Loucy (cell line): Measurements from ENCODE around the gene RAPGEF5.

Experiments used
- H2AFZ ChIP-seq: fragments of 200-600 bp; sonication (generic); 2 replicates; pipeline ENCODE4 v1.6.0; 2016; ENCODE audit warnings: antibody characterized with exemption, mild to moderate bottlenecking, low read length, moderate library complexity
- H3F3A ChIP-seq: fragments of 200-600 bp; 2 replicates; pipeline ENCODE4 v1.6.0; 2016; ENCODE audit warnings: antibody characterized with exemption, low read depth, mild to moderate bottlenecking
- H3K27me3 ChIP-seq: fragments of 200-600 bp; sonication (generic); 2 replicates; pipeline ENCODE4 v1.6.1; 2014; ENCODE audit warnings: low read length, mild to moderate bottlenecking; ENCODE audit not compliant: insufficient read depth, poor library complexity, severe bottlenecking
- H3K36me3 ChIP-seq: fragments of 200-600 bp; sonication (generic); 2 replicates; pipeline ENCODE4 v1.6.1; 2016; ENCODE audit warnings: low read length; ENCODE audit not compliant: insufficient read depth
- H3K4me1 ChIP-seq: fragments of 200-600 bp; sonication (generic); 2 replicates; pipeline ENCODE4 v1.5.1; 2014; ENCODE audit warnings: low read length, mild to moderate bottlenecking; ENCODE audit not compliant: insufficient read depth, poor library complexity, severe bottlenecking
- H3K4me2 ChIP-seq: fragments of 200-600 bp; sonication (generic); 2 replicates; pipeline ENCODE4 v1.6.0; 2014; ENCODE audit warnings: antibody characterized with exemption, low read length, low read depth, mild to moderate bottlenecking; ENCODE audit not compliant: poor library complexity, severe bottlenecking
- H3K4me3 ChIP-seq: fragments of 200-600 bp; sonication (generic); 2 replicates; pipeline ENCODE4 v1.5.1; 2014; ENCODE audit warnings: low read length, mild to moderate bottlenecking, mixed read lengths; ENCODE audit not compliant: poor library complexity, severe bottlenecking
- H3K79me2 ChIP-seq: fragments of 200-600 bp; sonication (generic); 2 replicates; pipeline ENCODE4 v1.6.1; 2014; ENCODE audit warnings: low read length; ENCODE audit not compliant: insufficient read depth
- H3K9ac ChIP-seq: fragments of 200-600 bp; sonication (generic); 2 replicates; pipeline ENCODE4 v1.6.0; 2014; ENCODE audit warnings: mild to moderate bottlenecking, low read depth, low read length, moderate library complexity; ENCODE audit not compliant: poor library complexity, severe bottlenecking
- H3K9me2 ChIP-seq: fragments of 200-600 bp; sonication (generic); replicated peaks from 2 replicates; pipeline ENCODE4 v1.6.1; 2016; ENCODE audit warnings: low read depth, low read length, mixed read lengths
- H3K9me3 ChIP-seq: fragments of 200-600 bp; sonication (generic); 2 replicates; pipeline ENCODE4 v1.6.1; 2014; ENCODE audit warnings: mild to moderate bottlenecking, antibody characterized with exemption, low read length, low read depth; ENCODE audit not compliant: insufficient read depth
- H4K20me1 ChIP-seq: fragments of 200-600 bp; sonication (generic); 2 replicates; pipeline ENCODE4 v1.6.0; 2014; ENCODE audit warnings: antibody characterized with exemption, low read length, mild to moderate bottlenecking; ENCODE audit not compliant: insufficient read depth, poor library complexity, severe bottlenecking
- EZH2phosphoT487 ChIP-seq: fragments of 200-600 bp; IDR thresholded peaks from 2 replicates; pipeline ENCODE4 v1.6.1; 2018; ENCODE audit warnings: antibody characterized with exemption, mild to moderate bottlenecking, moderate library complexity, borderline replicate concordance
- TF ChIP-seq, protein P1 (sequence below): fragments of 200-600 bp; sonication (generic); conservative IDR thresholded peaks from 2 replicates; pipeline ENCODE4 v1.5.1; 2014; ENCODE audit warnings: mild to moderate bottlenecking, antibody characterized with exemption, low read length

RAPGEF5 gene

DNA sequence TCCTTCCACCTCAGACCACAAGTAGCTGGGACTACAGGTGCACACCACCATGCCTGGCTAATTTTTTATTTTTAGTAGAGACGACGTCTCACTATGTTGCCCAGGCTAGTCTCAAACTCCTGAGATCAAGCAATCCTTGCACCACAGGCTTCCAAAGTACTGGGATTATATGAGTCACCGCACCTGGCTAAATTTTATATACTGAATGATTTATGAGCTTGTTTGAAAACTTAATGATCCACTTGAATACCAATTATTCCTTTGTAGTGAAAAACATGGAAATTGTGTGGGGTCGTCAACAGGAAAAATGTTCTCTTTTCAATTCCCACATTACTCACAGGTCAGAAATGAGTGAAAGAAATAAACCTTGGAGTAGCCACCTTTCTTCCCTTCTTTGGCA is 31.3 kb downstream of the RAPGEF5 start:
- TF ChIP-seq, protein P1, sequence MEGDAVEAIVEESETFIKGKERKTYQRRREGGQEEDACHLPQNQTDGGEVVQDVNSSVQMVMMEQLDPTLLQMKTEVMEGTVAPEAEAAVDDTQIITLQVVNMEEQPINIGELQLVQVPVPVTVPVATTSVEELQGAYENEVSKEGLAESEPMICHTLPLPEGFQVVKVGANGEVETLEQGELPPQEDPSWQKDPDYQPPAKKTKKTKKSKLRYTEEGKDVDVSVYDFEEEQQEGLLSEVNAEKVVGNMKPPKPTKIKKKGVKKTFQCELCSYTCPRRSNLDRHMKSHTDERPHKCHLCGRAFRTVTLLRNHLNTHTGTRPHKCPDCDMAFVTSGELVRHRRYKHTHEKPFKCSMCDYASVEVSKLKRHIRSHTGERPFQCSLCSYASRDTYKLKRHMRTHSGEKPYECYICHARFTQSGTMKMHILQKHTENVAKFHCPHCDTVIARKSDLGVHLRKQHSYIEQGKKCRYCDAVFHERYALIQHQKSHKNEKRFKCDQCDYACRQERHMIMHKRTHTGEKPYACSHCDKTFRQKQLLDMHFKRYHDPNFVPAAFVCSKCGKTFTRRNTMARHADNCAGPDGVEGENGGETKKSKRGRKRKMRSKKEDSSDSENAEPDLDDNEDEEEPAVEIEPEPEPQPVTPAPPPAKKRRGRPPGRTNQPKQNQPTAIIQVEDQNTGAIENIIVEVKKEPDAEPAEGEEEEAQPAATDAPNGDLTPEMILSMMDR, result no peak
- TF ChIP-seq EZH2phosphoT487, result no peak
- no peaks in the 10 kb centered on the region for H3K36me3 ChIP-seq
- H3K79me2 ChIP-seq, result no peaks in the 10 kb centered on the region
- H4K20me1 ChIP-seq, result no peaks in the 10 kb centered on the region
- H3K9me3 ChIP-seq, result no peaks in the 10 kb centered on the region
- no peaks in the 10 kb centered on the region for H3F3A ChIP-seq
- no peaks in the 10 kb centered on the region for H3K9me2 ChIP-seq
- H3K4me2 ChIP-seq, result no peak overlapping the region
- no peaks in the 10 kb centered on the region for H3K4me1 ChIP-seq
- no peak overlapping the region for H2AFZ ChIP-seq
- no peaks in the 10 kb centered on the region for H3K27me3 ChIP-seq
- no peak overlapping the region for H3K9ac ChIP-seq
- H3K4me3 ChIP-seq, result no peak overlapping the region

DNA sequence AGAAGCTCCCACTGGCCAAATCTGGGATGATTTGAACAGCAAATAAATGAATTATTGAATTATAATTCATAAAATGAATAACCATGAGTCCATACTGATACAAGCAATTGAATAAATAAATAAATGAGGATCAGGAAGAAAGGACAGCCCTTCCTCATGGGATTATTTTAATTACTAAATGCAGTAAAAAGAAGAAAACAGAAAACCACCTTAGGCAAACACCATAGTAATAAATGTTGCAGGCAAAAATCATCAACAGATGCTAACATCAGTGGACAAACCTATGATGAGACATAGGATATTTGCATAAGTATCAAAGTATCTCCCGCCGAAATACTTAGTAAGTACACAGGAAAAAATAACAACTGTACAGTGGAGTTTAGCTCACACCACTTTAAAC is 33.2 kb downstream of the RAPGEF5 start:
- Histone ChIP-seq H3K36me3 (no peaks in the 10 kb centered on the region), H3F3A (no peaks in the 10 kb centered on the region), H4K20me1 (no peaks in the 10 kb centered on the region), H3K4me3 (no peak overlapping the region), H3K79me2 (no peaks in the 10 kb centered on the region), H3K9ac (no peak overlapping the region), H3K9me2 (no peaks in the 10 kb centered on the region), H3K4me1 (peaks cover 5% of the 10 kb centered on the region), H3K4me2 (no peak overlapping the region), H3K27me3 (no peaks in the 10 kb centered on the region), H2AFZ (no peak overlapping the region), H3K9me3 (no peaks in the 10 kb centered on the region)
- TF ChIP-seq EZH2phosphoT487, result no peak
- TF ChIP-seq, protein P1, result no peak

DNA sequence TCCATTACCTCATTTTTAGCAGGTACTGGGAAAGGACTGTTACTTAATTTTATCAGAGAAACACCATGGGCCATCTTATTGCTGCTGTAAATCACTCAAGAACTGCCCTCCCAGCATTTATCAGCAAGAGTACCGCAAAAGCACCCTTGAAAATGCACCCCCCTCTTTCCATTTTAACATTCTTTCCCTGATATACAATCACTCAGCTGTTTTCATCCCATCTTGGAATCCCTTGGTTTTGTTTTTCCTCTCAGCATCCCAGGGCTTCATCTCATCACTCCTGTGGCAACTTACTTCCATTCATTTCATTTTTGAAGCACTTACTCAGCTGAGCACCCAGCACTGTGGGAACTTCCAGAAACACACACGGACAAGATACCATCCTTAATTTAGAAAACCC is 36.5 kb downstream of the RAPGEF5 start:
- TF ChIP-seq, protein P1, result no peak
- no peak for TF ChIP-seq EZH2phosphoT487
- no peaks in the 10 kb centered on the region for H4K20me1 ChIP-seq
- no peak overlapping the region for H3K4me2 ChIP-seq
- no peak overlapping the region for H3K9ac ChIP-seq
- H3K4me1 ChIP-seq, result peaks cover 5% of the 10 kb centered on the region
- no peaks in the 10 kb centered on the region for H3K9me3 ChIP-seq
- H3K9me2 ChIP-seq, result no peaks in the 10 kb centered on the region
- H3F3A ChIP-seq, result no peaks in the 10 kb centered on the region
- H3K36me3 ChIP-seq, result no peaks in the 10 kb centered on the region
- H3K4me3 ChIP-seq, result no peak overlapping the region
- no peak overlapping the region for H2AFZ ChIP-seq
- no peaks in the 10 kb centered on the region for H3K27me3 ChIP-seq
- H3K79me2 ChIP-seq, result no peaks in the 10 kb centered on the region
